Measurements from ENCODE around the gene PPP3CA. TPM values are rescaled to one million over a fixed set of nuclear protein-coding genes. Genes with fewer than 3 reads are reported as not detected.

Gene PPP3CA
- total and polyA plus RNA-seq, 2 of the 13 experiments (the other 11 are each of a cell fraction or from before 2014, with no cell fraction given): 4.8 to 13.2 TPM

DNA sequence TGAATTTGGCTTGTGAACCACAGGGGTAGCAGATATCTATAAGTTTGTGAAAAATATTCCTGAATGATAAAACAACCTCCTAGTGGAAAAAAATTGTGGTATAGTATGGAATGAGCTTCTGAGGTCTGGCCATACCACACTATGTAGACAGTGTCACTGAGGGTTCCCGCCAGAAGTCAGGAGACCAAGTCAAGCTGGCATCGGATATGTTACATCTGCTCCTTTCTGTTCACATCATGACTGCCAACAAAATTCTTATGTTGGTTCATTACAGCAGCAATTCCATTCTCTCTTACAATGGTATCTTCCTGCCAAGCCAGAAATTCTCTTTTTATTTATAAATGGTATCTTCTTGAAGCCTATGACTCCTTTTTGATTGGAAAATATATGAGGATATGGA, 273.0 kb downstream of the PPP3CA start (continued):
- TF ChIP-seq PRDM10 (CRISPR knock-in tag; IDR thresholded peaks at IDR 0.05; ENCODE audit: low read depth) (no peak), ZNF274 (CRISPR knock-in tag; IDR thresholded peaks at IDR 0.05) (no peak)

GRCh38 chr4:101071241-101071640, 276.1 kb downstream of the PPP3CA start:
- no TSS peak for BruUV-seq (replicated peaks)
- FAIRE-seq: no peak
- no peak overlapping the region for H3K4me2 ChIP-seq (ENCODE audit: low read depth, low read length)
- H3K4me1 ChIP-seq (ENCODE audit: insufficient read depth, low read length): peaks cover 7% of the 10 kb centered on the region
- no peaks in the 10 kb centered on the region for H3K9me3 ChIP-seq (ENCODE audit: low read length)
- DNase-seq (ENCODE audit: low spot score): no peak
- H4K20me1 ChIP-seq (ENCODE audit: insufficient read depth, low read length): no peaks in the 10 kb centered on the region
- CTCF ChIA-PET (ENCODE audit: low intra/inter-chr PET ratio, low total read pairs): no interaction called here
- intact Hi-C loops (cut with micrococcal nuclease; ENCODE audit: unreplicated experiment) (no loop called here), in situ Hi-C loops (cut with HindIII; ENCODE audit: extremely low pct_ligation_motif_present, low pct_unique_long_range_greater_than_20kb) (no loop called here)
- POLR2A ChIA-PET: no interaction called here
- H2AFZ ChIP-seq (ENCODE audit: low read length): no peak overlapping the region
- no peak overlapping the region for H3K27ac ChIP-seq (ENCODE audit: extremely low read length, insufficient read depth, low read length)
- H3K9ac ChIP-seq (ENCODE audit: insufficient read depth, low read depth, low read length): no peak overlapping the region
- no peaks in the 10 kb centered on the region for H3K27me3 ChIP-seq (ENCODE audit: control insufficient read depth in 1 of 2, insufficient read depth in 2 of 2, low read length in 2 of 2)
- no peaks in the 10 kb centered on the region for H3K36me3 ChIP-seq (replicated peaks in 1 of 2; ENCODE audit: control insufficient read depth in 1 of 2, insufficient read depth in 2 of 2, low read length in 2 of 2)
- no peaks in the 10 kb centered on the region for H3K79me2 ChIP-seq (ENCODE audit: insufficient read depth, low read length)
- no peak overlapping the region for H3K4me3 ChIP-seq (replicated peaks in 1 of 3; ENCODE audit: insufficient read depth in 1 of 3, low read depth in 2 of 3, low read length in 3 of 3)
- 96% methylated on average over 1 of the region's 1 CpG for WGBS (ENCODE audit: low lambda C conversion rate)
- ATAC-seq: no peak
- no peak for TF ChIP-seq ZNF232 (CRISPR knock-in tag; IDR thresholded peaks at IDR 0.05; ENCODE audit: borderline replicate concordance)
- TF ChIP-seq ETS1 (CRISPR knock-in tag; IDR thresholded peaks at IDR 0.05): no peak
- TF ChIP-seq PRDM4 (CRISPR knock-in tag; IDR thresholded peaks at IDR 0.05; ENCODE audit: borderline replicate concordance): no peak
- no peak for TF ChIP-seq SALL2 (CRISPR knock-in tag; IDR thresholded peaks at IDR 0.05)
- no peak for TF ChIP-seq HNF1B (CRISPR knock-in tag; IDR thresholded peaks at IDR 0.05)
- TF ChIP-seq, protein P1, sequence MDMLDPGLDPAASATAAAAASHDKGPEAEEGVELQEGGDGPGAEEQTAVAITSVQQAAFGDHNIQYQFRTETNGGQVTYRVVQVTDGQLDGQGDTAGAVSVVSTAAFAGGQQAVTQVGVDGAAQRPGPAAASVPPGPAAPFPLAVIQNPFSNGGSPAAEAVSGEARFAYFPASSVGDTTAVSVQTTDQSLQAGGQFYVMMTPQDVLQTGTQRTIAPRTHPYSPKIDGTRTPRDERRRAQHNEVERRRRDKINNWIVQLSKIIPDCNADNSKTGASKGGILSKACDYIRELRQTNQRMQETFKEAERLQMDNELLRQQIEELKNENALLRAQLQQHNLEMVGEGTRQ (IDR thresholded peaks at IDR 0.05; ENCODE audit: low read depth, low read length): no peak
- TF ChIP-seq, protein P1 (CRISPR knock-in tag; IDR thresholded peaks at IDR 0.05; ENCODE audit: borderline replicate concordance): no peak
- TF ChIP-seq ZNF558 (CRISPR knock-in tag; IDR thresholded peaks at IDR 0.05; ENCODE audit: borderline replicate concordance): no peak
- TF ChIP-seq IKZF1 (IDR thresholded peaks at IDR 0.05): no peak
- TF ChIP-seq ZNF543 (CRISPR knock-in tag; IDR thresholded peaks at IDR 0.05): no peak
